HG03196 (cell line): ENCODE data around the gene TAGLN.
"Not testable (repeated sequence)": the region's sequence is repeated elsewhere in the genome, so short reads cannot be mapped to it uniquely, and the experiment has no call there.

Source experiments
- ATAC-seq: cut with Tn5 transposase; IDR thresholded peaks from one replicate; pipeline ENCODE4 v1.9.1; 2021; ENCODE audit not compliant: unreplicated experiment

The TAGLN gene

GRCh38 chr11:117180661-117181585, 18.2 kb upstream of the TAGLN start:
- peak; percentile 31 for ATAC-seq

- no peak for ATAC-seq
These were observed 17.3 kb upstream of the TAGLN start for GRCh38 chr11:117181586-117182550.

GRCh38 chr11:117182551-117182935, 16.6 kb upstream of the TAGLN start:
- no peak for ATAC-seq

GRCh38 chr11:117183178-117183577, 16.0 kb upstream of the TAGLN start:
- ATAC-seq: not testable (repeated sequence)

- ATAC-seq: no peak
These were observed 15.3 kb upstream of the TAGLN start for GRCh38 chr11:117183724-117184349.

GRCh38 chr11:117185736-117186430, 13.3 kb upstream of the TAGLN start:
- ATAC-seq: no peak

GRCh38 chr11:117186431-117186761, 12.8 kb upstream of the TAGLN start:
- no peak for ATAC-seq

- no peak for ATAC-seq
These were observed 12.2 kb upstream of the TAGLN start for GRCh38 chr11:117187007-117187406.

GRCh38 chr11:117187428-117187798, 11.8 kb upstream of the TAGLN start:
- ATAC-seq: no peak

- no peak for ATAC-seq
These were observed 11.2 kb upstream of the TAGLN start for GRCh38 chr11:117187799-117188481.

GRCh38 chr11:117188620-117189081, 10.5 kb upstream of the TAGLN start:
- no peak for ATAC-seq

- no peak for ATAC-seq
These were observed 9.8 kb upstream of the TAGLN start for GRCh38 chr11:117189191-117189940.

- no peak for ATAC-seq
These were observed 9.1 kb upstream of the TAGLN start for GRCh38 chr11:117189941-117190544.

- no peak for ATAC-seq
These were observed 7.3 kb upstream of the TAGLN start for GRCh38 chr11:117191680-117192400.

- no peak for ATAC-seq
These were observed 6.7 kb upstream of the TAGLN start for GRCh38 chr11:117192401-117192875.

GRCh38 chr11:117193130-117194020, 5.8 kb upstream of the TAGLN start:
- no peak for ATAC-seq

- ATAC-seq: no peak
These were observed 4.9 kb upstream of the TAGLN start for GRCh38 chr11:117194267-117194666.
